GM15510 (cell line): ENCODE data around the gene MRPL33.

Experiments used
- POLR2A ChIP-seq: IDR thresholded peaks from 3 replicates; pipeline ENCODE4 v1.6.1; 2011; ENCODE audit warnings: borderline replicate concordance; ENCODE audit not compliant: insufficient read length; ENCODE audit errors: extremely low read depth

MRPL33 gene

DNA sequence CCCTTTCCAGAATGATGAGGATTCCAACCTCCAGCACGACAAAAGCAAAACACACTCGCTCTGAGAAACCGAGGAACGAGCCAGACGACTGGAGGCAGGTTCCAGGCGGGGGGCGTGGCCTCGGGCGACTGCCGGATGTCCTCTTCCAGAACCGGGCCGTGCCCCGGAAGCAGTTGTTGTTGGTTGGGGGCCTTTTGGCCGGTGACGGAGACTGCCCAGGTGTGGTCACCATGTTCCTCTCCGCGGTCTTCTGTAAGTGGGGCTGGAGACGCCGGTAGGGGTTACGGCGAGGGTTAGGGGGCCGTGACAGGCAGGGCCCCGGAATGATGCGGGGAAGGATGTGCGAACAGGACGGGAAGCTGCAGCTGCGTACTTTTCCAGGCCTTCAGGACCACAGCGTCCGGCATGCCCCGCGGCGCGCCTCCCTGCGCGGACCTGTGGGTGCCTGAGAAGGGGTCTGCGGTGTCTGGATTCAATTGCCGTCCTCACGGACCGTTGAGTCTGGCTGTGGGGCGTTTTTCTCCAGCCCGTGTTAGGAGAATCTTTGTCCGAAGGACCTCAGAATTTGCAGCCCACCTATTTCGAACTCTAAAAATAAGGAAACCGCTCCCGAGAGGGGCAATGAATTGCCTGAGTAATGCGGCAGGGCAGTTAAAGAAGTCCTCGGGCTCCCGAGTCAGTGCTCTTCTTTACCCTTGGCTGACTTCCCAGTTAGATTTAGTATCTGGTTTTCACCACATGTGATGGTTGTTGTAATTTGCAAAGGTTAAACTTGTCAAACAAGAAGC is at the start of gene MRPL33:
MRPL33 (plus strand) TSS at position 172 of the 788 bp plus-strand sequence; CDS start at position 231, 59 bp downstream.
- peak; percentile 85 for TF ChIP-seq POLR2A

GRCh38 chr2:27721884-27722485 is 49.5 kb upstream of the MRPL33 start:
- no peak for TF ChIP-seq POLR2A

- no peak for TF ChIP-seq POLR2A
These were observed 48.0 kb upstream of the MRPL33 start for GRCh38 chr2:27723372-27724144.

DNA sequence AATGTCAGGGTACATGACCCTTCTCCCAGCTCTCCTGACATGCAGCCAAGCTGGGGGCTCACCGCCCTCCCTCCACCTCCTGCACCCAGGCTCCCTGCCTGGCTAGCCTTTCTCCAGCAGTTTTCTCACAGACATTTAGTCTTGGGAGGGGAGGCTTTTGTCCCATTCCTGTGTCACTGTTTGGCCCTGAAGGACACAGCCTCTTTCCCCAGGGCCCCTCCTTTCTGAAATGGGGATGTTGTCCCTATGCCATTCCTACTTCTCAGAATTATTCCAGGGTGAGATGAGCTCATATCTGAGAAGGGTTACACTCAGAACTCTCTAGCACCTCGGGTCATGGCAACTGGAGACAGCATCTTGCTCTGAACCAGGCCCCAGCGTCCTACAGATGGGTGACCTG is 47.3 kb upstream of the MRPL33 start:
- TF ChIP-seq POLR2A = no peak

GRCh38 chr2:27724905-27725701 is 46.4 kb upstream of the MRPL33 start:
- TF ChIP-seq POLR2A = no peak

DNA sequence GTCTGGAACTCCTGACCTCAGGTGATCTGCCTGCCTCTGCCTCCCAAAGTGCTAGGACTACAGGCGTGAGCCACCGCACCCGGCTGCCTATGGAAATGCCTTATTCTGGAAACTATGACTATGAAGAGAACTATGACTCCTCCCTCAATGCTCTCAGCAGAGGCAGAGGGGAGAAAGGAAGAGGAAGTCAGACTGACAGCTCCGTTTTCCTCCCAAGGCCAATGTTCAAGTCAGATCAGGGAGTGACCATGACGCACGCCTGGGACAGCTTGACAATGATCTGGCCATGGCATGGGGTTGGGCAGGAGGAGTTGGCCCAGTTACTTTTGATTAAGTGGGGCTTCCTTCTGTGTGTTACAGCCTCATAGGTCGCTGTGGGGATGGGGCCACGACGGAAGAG is 44.3 kb upstream of the MRPL33 start:
- TF ChIP-seq POLR2A = no peak

DNA sequence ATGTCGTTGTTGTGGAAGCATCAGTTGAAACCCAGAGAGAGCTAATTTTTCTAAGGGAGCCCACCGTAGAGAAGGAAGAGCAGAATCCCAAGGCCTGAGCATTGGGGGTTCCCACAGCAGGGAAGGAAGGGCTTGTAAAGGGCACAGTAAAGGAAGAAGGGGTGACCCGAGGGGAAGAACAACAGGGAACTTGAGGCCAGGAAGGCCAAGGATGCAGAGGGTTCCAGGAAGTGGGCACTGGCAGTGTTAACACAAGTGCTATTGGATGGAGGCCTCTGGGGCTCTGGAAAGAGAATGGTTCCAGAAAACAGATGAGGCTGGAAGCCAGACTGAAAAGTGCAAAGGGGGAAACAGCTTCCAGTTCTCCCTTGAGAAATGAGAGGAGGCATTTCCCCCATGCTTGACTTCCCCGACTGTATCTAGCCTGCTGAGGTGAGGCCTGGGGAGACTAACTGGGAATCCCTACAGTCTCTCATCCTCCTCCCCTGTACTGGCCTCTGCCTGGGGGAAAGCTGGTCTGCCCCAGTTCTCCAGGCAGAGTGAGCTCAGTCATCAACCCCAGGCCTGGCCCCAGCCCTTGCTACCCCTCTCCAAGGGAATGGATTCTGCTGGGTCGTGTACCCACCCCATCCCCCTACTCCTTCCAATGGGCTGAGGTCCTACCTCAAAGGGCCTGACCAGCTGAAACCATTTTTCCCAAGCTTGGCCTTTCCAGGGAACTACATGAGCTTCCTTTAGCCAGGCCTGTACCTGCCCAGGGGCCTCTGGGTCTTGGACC is 43.2 kb upstream of the MRPL33 start:
- no peak for TF ChIP-seq POLR2A

- no peak for TF ChIP-seq POLR2A
These were observed 42.3 kb upstream of the MRPL33 start for GRCh38 chr2:27729198-27729597.

DNA sequence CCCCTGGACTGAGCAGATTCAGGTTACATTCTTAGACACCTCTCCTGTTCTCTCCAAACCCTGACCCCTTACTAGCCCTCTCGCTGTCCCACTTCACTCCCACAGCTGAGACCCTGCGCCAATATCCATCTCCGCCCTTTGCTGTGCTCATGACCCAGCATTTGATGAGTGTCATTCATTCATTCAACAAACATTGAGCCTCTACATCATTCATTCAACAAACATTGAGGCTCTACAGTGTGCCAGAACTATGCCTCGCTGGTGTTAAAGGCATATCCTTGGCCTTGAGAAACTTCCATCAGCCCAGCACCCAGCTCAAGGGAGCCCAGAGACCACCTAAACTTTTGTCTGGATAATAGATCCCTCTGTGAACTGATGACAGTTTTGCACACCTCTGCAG is 41.9 kb upstream of the MRPL33 start:
- no peak for TF ChIP-seq POLR2A

GRCh38 chr2:27730261-27730662 is 41.3 kb upstream of the MRPL33 start:
- TF ChIP-seq POLR2A = no peak

- no peak for TF ChIP-seq POLR2A
These were observed 40.4 kb upstream of the MRPL33 start for GRCh38 chr2:27730980-27731691.

- no peak for TF ChIP-seq POLR2A
These were observed 37.2 kb upstream of the MRPL33 start for GRCh38 chr2:27734305-27734704.

DNA sequence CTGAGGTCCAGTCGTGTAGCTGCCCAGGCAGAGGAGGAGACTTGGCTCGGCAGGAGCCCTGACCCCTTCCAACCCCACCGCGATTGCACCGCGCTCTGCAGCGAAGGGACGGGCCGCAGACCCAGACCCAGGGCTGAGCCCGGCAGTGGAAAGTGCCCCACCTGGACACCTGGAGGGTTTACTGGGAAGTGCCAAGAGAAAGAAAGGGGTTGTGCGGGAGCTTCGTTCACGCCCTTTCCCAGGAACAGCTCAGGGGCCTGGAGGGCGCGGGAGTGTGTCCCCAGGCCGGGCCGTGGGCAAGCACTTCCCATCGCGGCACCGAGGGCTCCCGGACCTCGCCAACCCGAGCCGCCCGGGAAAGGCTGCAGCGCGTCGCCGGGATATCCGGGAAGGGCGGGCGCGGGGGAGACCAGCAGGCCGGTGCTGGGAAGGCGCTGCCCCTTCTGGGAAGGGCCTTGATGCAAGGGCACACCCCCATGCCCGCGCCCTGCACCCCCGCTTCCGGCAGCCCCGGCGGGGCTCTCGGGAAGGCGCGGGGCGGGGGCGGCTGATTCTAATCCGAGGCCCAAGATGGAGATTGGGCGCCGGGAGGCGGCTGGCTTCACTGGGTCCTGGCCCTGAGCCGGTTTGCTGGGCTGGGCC is 36.1 kb upstream of the MRPL33 start:
- no peak for TF ChIP-seq POLR2A
